ENCODE results near the gene DEK.

DEK gene

GRCh38 chr6:18266523-18266912 lies 2.2 kb upstream of the DEK start:
- FAIRE-seq (no peak), DNase-seq (ENCODE audit: insufficient read length, low spot score) (no peak)

- no peak for FAIRE-seq
Observed at GRCh38 chr6:18265787-18266522, 1.6 kb upstream of the DEK start.

GRCh38 chr6:18264923-18265377 lies 620 bp upstream of the DEK start:
- FAIRE-seq (no peak), DNase-seq (ENCODE audit: insufficient read length, low spot score) (no peak)

More at GRCh38 chr6:18265787-18266522, 1.6 kb upstream of the DEK start:
- DNase-seq (ENCODE audit: insufficient read length, low spot score): no peak

- FAIRE-seq (no peak), DNase-seq (ENCODE audit: insufficient read length, low spot score) (no peak)
Observed at GRCh38 chr6:18263418-18264218, 712 bp downstream of the DEK start.

GRCh38 chr6:18262702-18263417 lies 1.5 kb downstream of the DEK start:
- DNase-seq (ENCODE audit: insufficient read length, low spot score): peak; percentile 69

GRCh38 chr6:18261877-18262276 lies 2.5 kb downstream of the DEK start:
- no peak for DNase-seq (ENCODE audit: insufficient read length, low spot score)
- no peak for FAIRE-seq

More at GRCh38 chr6:18262702-18263417, 1.5 kb downstream of the DEK start:
- FAIRE-seq: peak; percentile 94

GRCh38 chr6:18260448-18261106 lies 3.8 kb downstream of the DEK start:
- FAIRE-seq (peak; percentile 47), DNase-seq (ENCODE audit: insufficient read length, low spot score) (no peak)

- DNase-seq (ENCODE audit: insufficient read length, low spot score): no peak
- FAIRE-seq: no peak
Observed at GRCh38 chr6:18259675-18260447, 4.5 kb downstream of the DEK start.

- no peak for DNase-seq (ENCODE audit: insufficient read length, low spot score)
Observed at GRCh38 chr6:18254793-18255192, 9.5 kb downstream of the DEK start.

GRCh38 chr6:18253635-18254034 lies 10.7 kb downstream of the DEK start:
- FAIRE-seq (no peak), DNase-seq (ENCODE audit: insufficient read length, low spot score) (no peak)

More at GRCh38 chr6:18254793-18255192, 9.5 kb downstream of the DEK start:
- FAIRE-seq: no peak

- no peak for DNase-seq (ENCODE audit: insufficient read length, low spot score)
- no peak for FAIRE-seq
Observed at GRCh38 chr6:18249271-18249670, 15.1 kb downstream of the DEK start.

- no peak for FAIRE-seq
- no peak for DNase-seq (ENCODE audit: insufficient read length, low spot score)
Observed at GRCh38 chr6:18248698-18249097, 15.6 kb downstream of the DEK start.

- FAIRE-seq (no peak), DNase-seq (ENCODE audit: insufficient read length, low spot score) (no peak)
Observed at GRCh38 chr6:18247002-18247401, 17.3 kb downstream of the DEK start.

GRCh38 chr6:18246205-18246604 lies 18.1 kb downstream of the DEK start:
- DNase-seq (ENCODE audit: insufficient read length, low spot score) (no peak), FAIRE-seq (no peak)

GRCh38 chr6:18245642-18246041 lies 18.7 kb downstream of the DEK start:
- FAIRE-seq (no peak), DNase-seq (ENCODE audit: insufficient read length, low spot score) (no peak)

GRCh38 chr6:18245079-18245478 lies 19.3 kb downstream of the DEK start:
- FAIRE-seq: no peak
- no peak for DNase-seq (ENCODE audit: insufficient read length, low spot score)

- DNase-seq (ENCODE audit: insufficient read length, low spot score): no peak
- no peak for FAIRE-seq
Observed at GRCh38 chr6:18244251-18244650, 20.1 kb downstream of the DEK start.

GRCh38 chr6:18243302-18243893 lies 20.9 kb downstream of the DEK start:
- DNase-seq (ENCODE audit: insufficient read length, low spot score) (no peak), FAIRE-seq (no peak)

GRCh38 chr6:18242062-18242851 lies 22.1 kb downstream of the DEK start:
- FAIRE-seq: no peak
- DNase-seq (ENCODE audit: insufficient read length, low spot score): no peak

All from GM19239 (cell line).